CD4-positive, alpha-beta T cell treated with Interleukin-10 for 1 hour (primary cell): ENCODE measurements around the gene METTL13.

ENCODE experiments used
- DNase-seq: peaks from one replicate; pipeline ENCODE4 v3.0.0-alpha.2; 2020

Gene METTL13

DNA sequence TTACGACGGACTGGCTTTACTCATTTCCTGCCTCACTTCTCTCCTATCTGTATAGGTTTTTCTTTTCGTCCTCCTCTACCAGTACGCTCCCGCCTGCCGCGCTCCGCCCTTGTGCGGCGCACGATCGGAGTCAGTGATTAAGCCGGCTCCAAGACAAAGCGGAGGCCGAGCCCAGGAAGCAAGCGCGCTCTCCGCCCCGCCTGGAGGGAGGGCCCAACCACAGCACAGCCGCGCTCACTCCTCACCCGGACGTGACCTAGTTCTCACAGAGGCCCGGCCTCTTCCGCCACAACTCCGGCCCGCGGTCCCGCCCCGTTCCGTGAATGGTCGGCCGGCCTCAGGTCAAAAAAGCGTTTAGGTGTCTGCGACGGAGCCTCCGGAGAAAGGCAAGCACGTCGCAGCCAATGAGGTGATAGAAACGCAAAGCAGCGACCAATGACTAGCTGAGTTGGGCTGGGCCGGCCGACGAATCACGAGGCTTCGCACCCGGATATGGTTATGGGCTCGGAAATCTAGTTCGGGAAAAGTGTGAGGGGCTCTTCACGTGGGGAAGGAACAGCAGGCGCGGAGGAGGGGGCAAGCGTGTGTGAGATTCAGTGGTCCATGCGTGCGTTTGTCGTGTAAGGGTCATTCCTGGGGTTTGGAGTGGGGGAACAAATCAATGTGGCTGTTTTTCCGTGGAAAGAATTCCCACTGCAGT is at the start of gene METTL13:
METTL13 (plus strand) TSS at position 485 of the 700 bp plus-strand sequence. CDS start 308 bp downstream, outside the sequence.
- DNase-seq: peak; percentile 99

DNA sequence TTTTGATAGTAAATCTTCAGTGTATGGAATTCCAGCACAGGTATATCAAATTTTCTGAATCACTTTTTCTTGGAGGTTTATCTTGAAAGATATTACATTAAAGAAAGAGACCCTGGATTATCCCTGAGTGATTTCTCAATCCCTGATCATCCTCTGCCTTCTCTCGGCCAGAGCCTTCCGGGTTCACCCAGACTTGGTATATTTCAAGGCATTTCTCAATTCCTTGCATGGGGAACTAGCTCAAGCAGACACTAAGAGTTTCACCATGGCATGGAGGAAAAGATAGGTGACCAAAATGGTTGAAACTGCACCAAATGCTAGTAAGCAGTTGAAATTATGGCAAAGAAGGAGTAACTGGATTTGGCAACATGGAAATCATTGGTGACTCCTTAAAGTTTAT is 45.3 kb upstream of the METTL13 start:
- no peak for DNase-seq

GRCh38 chr1:171738911-171739310 is 42.5 kb upstream of the METTL13 start:
- no peak for DNase-seq

- DNase-seq: peak; percentile 10
Measured at GRCh38 chr1:171739656-171740055, 41.8 kb upstream of the METTL13 start.

- DNase-seq: no peak
Measured at GRCh38 chr1:171740356-171740863, 41.0 kb upstream of the METTL13 start.

DNA sequence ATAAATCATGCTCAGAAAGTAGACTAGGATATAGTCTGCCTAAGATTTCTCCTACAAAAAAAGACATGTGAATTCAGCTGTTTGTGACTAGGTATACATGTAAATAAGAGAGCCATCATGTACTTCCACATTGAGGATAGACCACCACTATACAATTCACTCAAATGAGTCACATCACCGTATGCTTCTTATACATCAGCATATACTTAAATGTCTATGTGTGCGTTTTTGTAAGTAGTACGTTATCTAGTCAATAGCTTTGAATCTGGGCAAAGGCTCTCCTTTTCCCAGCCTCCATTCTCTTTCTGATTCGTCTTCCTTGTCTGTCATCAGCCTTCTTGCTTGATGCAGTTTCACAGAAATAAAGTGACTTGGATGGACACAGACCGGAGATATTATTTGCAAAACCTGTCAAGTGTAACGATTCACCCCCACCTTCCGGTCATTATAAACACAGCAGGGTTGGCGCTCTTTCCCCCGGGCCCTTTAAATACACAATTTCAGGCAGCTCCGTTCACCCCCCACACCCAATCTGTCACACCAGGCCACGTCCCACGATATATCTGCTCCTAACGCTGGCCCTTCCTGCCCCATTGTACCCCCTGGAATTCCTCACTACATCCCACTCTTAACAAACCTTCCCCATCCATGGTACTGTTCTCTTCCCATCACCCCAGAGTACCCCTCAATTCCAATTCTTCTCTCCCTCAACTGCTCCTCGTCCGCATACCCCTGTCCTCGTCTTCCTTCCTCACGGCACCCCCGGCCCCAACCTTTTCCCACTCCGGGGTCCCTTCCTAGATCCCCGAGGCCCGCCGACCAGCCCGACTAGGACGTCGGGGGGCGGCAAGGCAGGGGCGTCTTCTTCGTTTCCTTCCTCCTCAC is 40.2 kb upstream of the METTL13 start:
- DNase-seq: peak; percentile 57

- peak; percentile 88 for DNase-seq
Measured at GRCh38 chr1:171741872-171742576, 39.4 kb upstream of the METTL13 start, which contains the start of gene VAMP4. TSS of gene VAMP4 (minus strand) at chr1:171742065. CDS start at chr1:171738414, 3,651 bp downstream.

DNA sequence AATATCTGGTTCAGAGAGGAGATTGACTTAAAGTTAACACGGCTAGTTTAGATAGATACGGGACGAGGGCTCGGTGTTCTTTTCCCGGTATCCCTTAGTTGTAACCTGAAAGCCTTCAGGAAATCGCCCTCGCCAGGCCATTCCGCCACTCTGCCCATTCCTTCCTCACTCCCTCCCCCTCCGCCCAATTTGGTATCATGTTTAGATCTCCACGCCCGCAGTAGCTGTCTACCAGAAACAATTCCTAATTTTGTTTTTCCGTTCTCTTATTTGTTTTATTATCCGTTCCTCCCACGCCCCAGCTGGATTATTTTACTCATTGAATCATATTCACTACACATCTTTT is 38.9 kb upstream of the METTL13 start:
- DNase-seq: no peak

DNA sequence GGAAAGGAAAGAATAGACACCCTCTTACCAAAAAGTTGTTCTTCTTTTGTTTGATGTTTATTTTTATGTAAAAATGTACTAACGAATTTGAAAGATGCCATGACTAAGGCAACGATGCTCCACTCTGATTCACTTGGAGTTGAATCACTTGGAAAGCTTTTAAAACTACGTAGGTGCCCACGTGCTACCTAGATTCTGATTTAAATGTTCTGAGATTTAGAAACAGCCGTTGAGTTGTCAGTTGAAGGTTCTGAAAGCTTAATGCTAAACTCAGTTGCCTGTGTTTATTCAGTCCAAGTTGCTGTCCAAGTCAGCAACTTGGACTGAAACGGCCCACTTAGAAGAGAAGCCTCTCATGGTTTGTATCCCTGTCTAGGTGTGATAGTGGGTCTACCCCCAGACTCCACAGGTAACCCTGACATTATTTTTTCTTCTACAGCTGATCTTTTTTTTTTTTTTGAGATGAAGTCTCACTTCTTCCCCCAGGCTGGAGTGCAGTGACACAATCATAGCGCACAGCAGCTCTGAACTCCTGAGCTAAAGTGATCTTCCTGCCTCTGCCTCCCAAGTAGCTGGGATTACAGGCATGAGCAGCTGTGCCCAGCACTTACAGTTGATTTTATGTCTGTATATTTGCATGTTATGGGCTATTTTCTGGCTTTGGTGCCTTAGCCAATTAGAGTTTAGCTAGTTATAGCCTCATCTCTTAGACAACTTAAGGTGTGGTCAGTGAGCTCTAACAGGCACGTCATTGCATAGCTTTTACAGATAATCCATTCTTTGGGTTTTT is 38.2 kb upstream of the METTL13 start:
- peak; percentile 6 for DNase-seq

DNA sequence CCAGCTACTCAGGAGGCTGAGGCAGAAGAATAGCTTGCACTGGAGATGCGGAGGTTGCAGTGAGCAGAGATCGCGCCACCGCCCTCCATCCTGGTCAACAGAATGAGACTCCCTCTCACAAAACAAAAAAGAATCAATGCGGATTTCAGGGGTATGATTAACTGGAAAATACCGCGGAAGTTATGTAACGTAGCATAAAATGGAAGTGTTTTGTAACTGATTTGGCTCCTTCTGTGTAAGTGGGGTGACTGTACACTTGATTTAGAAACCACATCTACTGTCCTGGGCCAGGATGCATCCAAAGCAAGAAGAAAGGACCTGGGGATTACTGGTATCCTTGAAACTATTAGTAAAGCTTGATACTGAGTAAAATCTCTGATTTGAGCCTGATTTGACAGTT is 36.5 kb upstream of the METTL13 start:
- DNase-seq: no peak

DNA sequence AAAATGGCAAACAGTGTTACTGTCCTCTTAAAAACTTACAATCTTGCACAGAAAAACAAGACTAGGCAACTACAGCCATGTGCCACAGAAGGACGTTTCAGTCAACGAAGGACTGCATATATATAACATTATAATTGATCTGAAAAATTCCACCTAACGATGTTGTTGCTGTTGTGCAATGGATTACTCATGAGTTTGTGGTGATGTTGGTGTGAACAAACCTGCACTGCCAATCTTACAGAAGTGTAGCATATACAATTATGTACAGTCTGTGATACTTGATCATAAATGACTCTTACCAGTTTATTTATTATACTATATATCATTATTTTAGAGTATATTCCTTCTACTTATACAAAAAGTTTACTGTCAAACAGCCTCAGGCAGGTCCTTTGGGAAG is 32.8 kb upstream of the METTL13 start:
- DNase-seq: no peak

GRCh38 chr1:171751221-171751620 is 30.2 kb upstream of the METTL13 start:
- DNase-seq: no peak

GRCh38 chr1:171753182-171753581 is 28.3 kb upstream of the METTL13 start:
- DNase-seq: no peak

GRCh38 chr1:171753685-171754352 is 27.6 kb upstream of the METTL13 start:
- no peak for DNase-seq

GRCh38 chr1:171754353-171754705 is 27.1 kb upstream of the METTL13 start:
- DNase-seq: no peak

DNA sequence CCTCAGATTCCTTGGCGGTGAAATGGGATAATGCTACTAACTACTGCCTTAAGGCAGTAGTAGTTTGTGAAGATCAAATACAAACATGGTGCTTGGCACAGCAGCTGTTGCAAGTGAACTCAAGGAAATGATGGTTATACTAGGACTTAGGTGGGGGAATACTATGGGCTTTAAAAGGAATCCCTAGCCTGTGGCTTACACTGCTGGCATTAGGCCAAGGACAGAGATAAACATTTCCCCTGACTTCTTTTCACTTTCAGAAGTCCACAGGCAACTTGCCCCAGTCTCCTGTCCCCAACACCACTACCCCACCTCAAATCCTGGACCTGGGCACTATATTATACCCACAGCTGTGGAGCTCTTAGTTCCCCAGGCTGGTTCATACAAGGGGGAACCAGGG is 26.5 kb upstream of the METTL13 start:
- DNase-seq: no peak

GRCh38 chr1:171756856-171757255 is 24.6 kb upstream of the METTL13 start:
- no peak for DNase-seq

DNA sequence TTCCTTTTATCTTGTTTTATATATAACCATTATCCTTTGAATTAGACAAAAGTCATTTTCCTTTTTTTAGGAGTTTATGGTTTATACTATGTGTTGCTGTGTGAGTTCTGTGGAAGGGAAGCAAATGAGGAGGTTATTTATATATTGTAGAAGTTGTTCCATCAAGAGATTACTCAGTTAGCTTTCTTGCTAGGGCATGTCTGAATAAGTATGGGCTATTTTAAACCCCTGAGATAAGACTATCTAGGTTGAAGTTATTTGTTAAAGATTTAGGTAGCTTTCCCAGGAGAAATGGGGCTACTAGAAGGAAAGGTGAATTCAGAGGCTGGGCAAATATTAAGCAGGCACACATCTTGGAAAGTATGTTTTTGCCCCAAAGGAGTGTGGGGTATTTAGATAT is 23.4 kb upstream of the METTL13 start:
- DNase-seq: no peak

- no peak for DNase-seq
Measured at GRCh38 chr1:171762143-171762563, 19.3 kb upstream of the METTL13 start.

DNA sequence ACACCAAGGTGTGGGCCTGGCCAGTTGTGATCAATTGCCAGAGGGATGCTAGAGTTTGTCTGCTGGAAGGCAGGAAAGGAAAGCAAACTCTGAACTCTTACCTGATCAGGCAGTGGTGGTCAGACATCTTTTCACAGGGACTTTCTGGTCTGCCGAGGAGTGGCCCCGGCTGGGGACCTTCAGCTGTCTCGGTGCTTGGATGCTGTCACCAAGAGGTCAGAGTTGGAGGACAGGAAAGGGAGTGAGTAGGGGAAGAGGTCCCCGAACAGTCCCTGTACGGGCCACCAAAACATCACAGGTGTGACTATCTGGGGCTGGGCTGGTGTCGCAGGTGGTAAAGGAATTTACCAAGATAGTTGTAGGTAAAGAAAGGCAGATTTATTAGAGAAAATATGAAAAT is 17.7 kb upstream of the METTL13 start:
- DNase-seq: no peak

DNA sequence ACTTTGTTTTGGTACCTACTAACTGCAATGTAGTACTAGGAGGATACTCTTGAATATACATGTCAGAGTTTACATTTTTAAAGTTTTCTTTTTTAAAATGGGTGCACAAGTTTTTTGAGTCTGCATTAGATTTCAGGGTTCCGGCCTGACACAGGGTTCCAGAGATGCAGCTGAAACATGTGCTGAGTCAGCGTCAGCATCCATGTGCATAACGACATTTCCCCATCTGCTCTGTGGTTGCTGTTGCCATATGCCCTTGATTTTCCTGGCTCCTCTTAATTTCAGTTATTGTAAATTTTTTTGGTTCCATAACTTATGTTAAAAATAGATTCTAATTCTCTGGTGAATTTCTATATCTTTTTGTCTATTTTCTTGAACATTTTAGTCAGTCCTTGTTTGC is 12.3 kb upstream of the METTL13 start:
- DNase-seq: no peak

DNA sequence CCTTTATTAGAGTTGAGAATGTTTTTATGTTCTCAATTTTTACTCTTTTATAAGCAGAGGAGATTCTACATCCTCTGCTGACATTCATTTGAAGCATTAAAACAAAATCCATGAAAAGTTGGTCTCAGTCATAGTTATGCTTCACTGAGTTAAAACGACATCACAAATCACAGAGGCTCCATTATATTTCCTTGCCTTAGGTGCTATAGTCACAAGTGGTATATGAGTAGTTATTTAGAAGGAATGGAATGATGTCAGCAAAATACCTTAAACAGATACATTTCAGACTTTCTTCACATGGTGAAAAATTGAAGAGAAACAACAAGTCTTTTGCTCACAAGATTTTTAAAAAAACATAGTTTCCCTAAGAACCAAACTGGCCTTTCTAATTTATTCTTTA is 11.7 kb upstream of the METTL13 start:
- no peak for DNase-seq
